ENCODE measurements around the gene LILRB1.

GRCh38 chr19:54653181-54653809, 23.0 kb downstream of the LILRB1 start:
- TF ChIP-seq POLR2AphosphoS5 (IDR thresholded peaks at IDR 0.05) (no peak), POLR2A (IDR thresholded peaks at IDR 0.05) (no peak)
